WI38 (cell line): ENCODE measurements around the gene GORAB.

Experiments
- H3K4me3 ChIP-seq: 2 replicates; pipeline ENCODE4 v1.5.1; 2011; ENCODE audit warnings: low read depth, mild to moderate bottlenecking, control low read depth, low read length
- TF ChIP-seq, protein P1 (sequence below): IDR thresholded peaks from 2 replicates; pipeline ENCODE4 v1.5.1; 2012; ENCODE audit warnings: low read depth, mild to moderate bottlenecking, control low read depth, low read length

The GORAB gene, protein sequence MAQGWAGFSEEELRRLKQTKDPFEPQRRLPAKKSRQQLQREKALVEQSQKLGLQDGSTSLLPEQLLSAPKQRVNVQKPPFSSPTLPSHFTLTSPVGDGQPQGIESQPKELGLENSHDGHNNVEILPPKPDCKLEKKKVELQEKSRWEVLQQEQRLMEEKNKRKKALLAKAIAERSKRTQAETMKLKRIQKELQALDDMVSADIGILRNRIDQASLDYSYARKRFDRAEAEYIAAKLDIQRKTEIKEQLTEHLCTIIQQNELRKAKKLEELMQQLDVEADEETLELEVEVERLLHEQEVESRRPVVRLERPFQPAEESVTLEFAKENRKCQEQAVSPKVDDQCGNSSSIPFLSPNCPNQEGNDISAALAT

GRCh38 chr1:170531758-170532657 is at the start of gene GORAB:
Gene GORAB (plus strand): TSS chr1:170532166. CDS start chr1:170532224, 58 bp downstream.
- TF ChIP-seq, protein P1, sequence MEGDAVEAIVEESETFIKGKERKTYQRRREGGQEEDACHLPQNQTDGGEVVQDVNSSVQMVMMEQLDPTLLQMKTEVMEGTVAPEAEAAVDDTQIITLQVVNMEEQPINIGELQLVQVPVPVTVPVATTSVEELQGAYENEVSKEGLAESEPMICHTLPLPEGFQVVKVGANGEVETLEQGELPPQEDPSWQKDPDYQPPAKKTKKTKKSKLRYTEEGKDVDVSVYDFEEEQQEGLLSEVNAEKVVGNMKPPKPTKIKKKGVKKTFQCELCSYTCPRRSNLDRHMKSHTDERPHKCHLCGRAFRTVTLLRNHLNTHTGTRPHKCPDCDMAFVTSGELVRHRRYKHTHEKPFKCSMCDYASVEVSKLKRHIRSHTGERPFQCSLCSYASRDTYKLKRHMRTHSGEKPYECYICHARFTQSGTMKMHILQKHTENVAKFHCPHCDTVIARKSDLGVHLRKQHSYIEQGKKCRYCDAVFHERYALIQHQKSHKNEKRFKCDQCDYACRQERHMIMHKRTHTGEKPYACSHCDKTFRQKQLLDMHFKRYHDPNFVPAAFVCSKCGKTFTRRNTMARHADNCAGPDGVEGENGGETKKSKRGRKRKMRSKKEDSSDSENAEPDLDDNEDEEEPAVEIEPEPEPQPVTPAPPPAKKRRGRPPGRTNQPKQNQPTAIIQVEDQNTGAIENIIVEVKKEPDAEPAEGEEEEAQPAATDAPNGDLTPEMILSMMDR: no peak
- H3K4me3 ChIP-seq: peak within 1 kb of the TSS; percentile 71

GRCh38 chr1:170483051-170483450 is 48.9 kb upstream of the GORAB start:
- TF ChIP-seq, protein P1: no peak
- H3K4me3 ChIP-seq: no peak overlapping the region

GRCh38 chr1:170487503-170487902 is 44.5 kb upstream of the GORAB start:
- TF ChIP-seq, protein P1: no peak
- no peak overlapping the region for H3K4me3 ChIP-seq

DNA sequence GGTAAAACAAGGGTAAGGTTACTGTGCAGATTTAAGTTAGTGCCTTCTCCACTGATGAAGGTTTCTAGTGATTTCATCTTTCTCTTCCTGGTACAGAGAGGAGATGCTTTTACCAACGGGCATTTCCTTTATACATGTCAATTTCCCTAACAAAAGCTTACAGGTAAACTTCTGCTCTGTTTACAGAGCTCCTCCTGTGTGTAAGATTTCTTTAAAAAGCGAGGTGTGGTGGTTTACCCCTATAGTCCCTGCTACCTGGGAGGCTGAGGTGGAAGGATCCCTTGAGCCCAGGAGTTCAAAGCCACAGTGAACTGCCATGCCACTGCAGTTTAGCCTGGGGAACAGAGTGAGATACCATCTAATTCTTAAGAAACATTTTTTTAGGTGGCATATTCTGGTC is 40.7 kb upstream of the GORAB start:
- H3K4me3 ChIP-seq: no peak overlapping the region
- TF ChIP-seq, protein P1: no peak

- TF ChIP-seq, protein P1: no peak
- H3K4me3 ChIP-seq: no peak overlapping the region
These were observed 37.6 kb upstream of the GORAB start for GRCh38 chr1:170494369-170494768.

GRCh38 chr1:170495006-170495405 is 37.0 kb upstream of the GORAB start:
- TF ChIP-seq, protein P1: no peak

GRCh38 chr1:170498876-170499275 is 33.1 kb upstream of the GORAB start:
- no peak overlapping the region for H3K4me3 ChIP-seq
- TF ChIP-seq, protein P1: no peak

More at GRCh38 chr1:170495006-170495405, 37.0 kb upstream of the GORAB start:
- H3K4me3 ChIP-seq: no peak overlapping the region
